ENCODE measurements around the gene TMEM164.
A peak's percentile ranks its signal among the peaks of the same experiment; 100 is the strongest.

The TMEM164 gene

DNA sequence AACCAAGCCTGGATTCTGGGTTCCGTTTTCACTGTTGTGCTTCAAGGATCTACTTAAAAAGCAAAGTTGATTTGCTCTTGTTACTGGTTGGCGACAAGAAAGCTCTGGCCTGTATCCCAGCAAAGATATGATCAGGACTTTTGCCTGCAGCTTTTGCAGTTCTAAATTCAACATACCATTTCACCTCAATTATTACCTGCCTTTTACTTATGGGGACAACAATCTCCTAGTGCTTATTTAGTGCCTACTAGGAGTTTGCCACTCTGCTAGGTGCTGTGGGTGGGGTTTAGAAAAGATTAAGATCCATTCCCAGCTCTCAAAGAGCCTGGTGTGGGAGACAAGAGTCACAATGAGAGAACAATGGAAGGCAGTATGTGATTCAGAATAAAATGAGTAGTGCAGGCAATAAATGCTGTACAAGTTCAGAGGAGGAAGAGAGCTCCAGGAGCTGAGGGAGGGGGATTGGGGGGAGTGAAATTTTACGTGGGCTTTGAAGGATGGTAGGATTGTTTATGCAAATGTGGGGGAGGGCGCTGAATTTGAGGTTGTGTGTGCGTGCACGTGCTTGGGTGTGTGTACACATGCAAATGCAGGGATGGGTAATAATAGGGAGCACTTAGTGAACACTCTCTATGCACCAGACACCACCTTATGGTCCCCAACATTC, 5.0 kb upstream of the TMEM164 start:
- Mint-ChIP-seq H3K4me3 (no peak overlapping the region), H3K4me1 (peaks cover 8% of the 10 kb centered on the region), H3K27ac (no peak overlapping the region), H3K36me3 (peaks cover 6% of the 10 kb centered on the region), H3K9me3 (no peaks in the 10 kb centered on the region)
- DNase-seq (ENCODE audit: low spot score in 2 of 2) (no peak), ATAC-seq (no peak)

DNA sequence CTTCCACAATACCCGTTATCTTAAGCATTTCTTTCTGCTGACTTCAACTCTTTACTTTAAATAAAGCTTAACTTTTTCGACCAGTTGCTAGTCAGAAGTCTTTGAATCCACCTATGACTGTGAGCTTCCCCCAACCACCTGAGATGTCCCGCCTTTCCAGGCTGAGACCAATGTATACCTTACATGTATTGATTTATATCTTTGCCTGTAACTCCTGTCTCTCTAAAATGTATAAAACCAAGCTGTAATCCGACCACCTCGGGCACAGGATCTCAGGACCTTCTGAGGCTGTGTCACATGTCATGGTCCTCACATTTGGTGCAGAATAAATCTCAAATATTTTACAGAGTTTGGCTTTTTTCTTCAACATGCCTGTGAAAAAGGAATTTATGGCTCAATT, 2.9 kb upstream of the TMEM164 start:
- Mint-ChIP-seq H3K4me1 (peaks cover 23% of the 10 kb centered on the region), H3K4me3 (no peak overlapping the region)
- no peak for ATAC-seq

GRCh38 chrX:110000847-110001713, 1.8 kb upstream of the TMEM164 start:
- DNase-seq (ENCODE audit: low spot score in 2 of 2) (no peak), ATAC-seq (no peak)
- Mint-ChIP-seq H3K27ac (no peak overlapping the region), H3K4me3 (peak overlapping the region; percentile 97), H3K4me1 (peaks cover 32% of the 10 kb centered on the region), H3K36me3 (peaks cover 11% of the 10 kb centered on the region), H3K9me3 (no peaks in the 10 kb centered on the region)

More for the DNA sequence above, 2.9 kb upstream of the TMEM164 start:
- no peak for DNase-seq (ENCODE audit: low spot score in 2 of 2)
- Mint-ChIP-seq H3K9me3 (no peaks in the 10 kb centered on the region), H3K36me3 (peaks cover 11% of the 10 kb centered on the region), H3K27ac (no peak overlapping the region)

GRCh38 chrX:110001740-110002299, 1.1 kb upstream of the TMEM164 start:
- peaks cover 39% of the 10 kb centered on the region for H3K4me1 Mint-ChIP-seq
- peak overlapping the region; percentile 97 for H3K4me3 Mint-ChIP-seq
- peak overlapping the region; percentile 90 for H3K27ac Mint-ChIP-seq
- H3K36me3 Mint-ChIP-seq = peaks cover 11% of the 10 kb centered on the region
- no peaks in the 10 kb centered on the region for H3K9me3 Mint-ChIP-seq
- DNase-seq (ENCODE audit: low spot score in 2 of 2) (no peak), ATAC-seq (no peak)

DNA sequence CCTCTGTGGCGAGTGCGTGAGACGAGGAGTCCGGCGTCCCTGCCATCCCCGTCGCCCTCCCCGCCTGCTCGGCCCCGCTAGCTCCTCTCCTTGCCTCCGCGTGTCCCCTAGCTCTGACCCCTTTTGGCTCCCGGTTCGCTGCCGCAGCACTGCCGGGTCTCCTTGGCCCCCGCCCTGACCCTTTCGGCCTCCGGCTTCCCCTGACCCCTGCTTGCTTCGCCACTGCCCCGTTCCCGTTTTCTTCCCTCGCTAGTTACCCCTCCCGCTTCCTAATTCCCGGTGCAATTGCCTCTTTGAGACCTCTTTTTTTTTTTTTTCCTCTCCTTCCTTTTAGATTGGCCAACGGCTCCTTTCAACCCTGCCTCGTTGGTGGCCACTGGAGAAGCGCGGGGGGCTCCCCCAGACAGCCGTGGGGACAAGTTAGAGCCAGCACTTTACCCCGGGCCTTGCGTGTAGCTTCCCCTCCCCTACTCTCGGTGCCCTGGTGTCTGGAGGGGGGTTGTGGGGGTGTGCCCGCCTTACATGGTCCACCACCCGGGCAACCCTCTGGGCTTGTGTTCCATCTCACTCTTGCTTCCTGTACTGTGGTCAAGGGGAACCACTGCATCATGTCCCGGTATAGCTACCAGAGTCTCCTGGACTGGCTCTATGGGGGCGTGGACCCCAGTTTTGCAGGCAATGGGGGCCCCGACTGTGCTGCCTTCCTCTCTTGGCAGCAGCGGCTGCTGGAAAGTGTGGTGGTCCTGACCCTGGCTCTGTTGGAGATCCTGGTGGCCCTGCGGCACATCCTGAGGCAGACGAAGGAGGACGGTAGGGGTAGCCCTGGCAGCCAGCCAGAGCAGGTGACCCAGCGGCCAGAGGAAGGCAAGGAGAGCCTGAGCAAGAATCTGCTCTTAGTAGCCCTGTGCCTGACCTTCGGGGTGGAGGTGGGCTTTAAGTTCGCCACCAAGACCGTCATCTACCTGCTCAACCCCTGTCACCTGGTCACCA, 548 bp downstream of the TMEM164 start:
- DNase-seq (ENCODE audit: low spot score in 2 of 2) (peak; percentile 2 to 51), ATAC-seq (peak; percentile 46)
- H3K4me1 Mint-ChIP-seq = peaks cover 42% of the 10 kb centered on the region

DNA sequence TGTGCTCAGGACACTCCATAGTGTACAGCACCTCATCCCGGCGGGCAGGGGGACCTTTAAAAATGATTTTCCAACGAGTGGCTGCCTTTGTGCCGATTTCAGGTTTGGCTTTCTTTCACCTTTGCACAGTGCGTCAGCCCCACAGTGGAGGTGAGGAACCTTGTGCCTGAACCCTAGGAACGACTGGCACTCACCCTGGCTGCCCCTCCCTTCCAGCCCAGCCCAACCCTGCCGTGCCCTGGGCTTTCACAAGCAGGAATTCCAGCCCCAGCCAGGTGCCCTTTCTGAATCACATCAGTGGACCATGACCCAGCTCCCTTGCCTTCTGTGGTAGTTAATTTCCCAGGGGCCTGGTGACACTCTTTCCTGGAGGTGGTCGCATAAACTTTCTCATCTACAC, 1.3 kb downstream of the TMEM164 start:
- H3K27ac Mint-ChIP-seq = no peak overlapping the region
- H3K9me3 Mint-ChIP-seq = no peaks in the 10 kb centered on the region
- ATAC-seq (no peak), DNase-seq (ENCODE audit: low spot score in 2 of 2) (no peak)
- H3K4me1 Mint-ChIP-seq = peaks cover 42% of the 10 kb centered on the region
- peaks cover 11% of the 10 kb centered on the region for H3K36me3 Mint-ChIP-seq
- H3K4me3 Mint-ChIP-seq = peak overlapping the region; percentile 97

More for the DNA sequence above, 548 bp downstream of the TMEM164 start:
- peaks cover 11% of the 10 kb centered on the region for H3K36me3 Mint-ChIP-seq
- peak overlapping the region; percentile 95 for H3K27ac Mint-ChIP-seq
- H3K9me3 Mint-ChIP-seq = no peaks in the 10 kb centered on the region
- peak overlapping the region; percentile 97 for H3K4me3 Mint-ChIP-seq

DNA sequence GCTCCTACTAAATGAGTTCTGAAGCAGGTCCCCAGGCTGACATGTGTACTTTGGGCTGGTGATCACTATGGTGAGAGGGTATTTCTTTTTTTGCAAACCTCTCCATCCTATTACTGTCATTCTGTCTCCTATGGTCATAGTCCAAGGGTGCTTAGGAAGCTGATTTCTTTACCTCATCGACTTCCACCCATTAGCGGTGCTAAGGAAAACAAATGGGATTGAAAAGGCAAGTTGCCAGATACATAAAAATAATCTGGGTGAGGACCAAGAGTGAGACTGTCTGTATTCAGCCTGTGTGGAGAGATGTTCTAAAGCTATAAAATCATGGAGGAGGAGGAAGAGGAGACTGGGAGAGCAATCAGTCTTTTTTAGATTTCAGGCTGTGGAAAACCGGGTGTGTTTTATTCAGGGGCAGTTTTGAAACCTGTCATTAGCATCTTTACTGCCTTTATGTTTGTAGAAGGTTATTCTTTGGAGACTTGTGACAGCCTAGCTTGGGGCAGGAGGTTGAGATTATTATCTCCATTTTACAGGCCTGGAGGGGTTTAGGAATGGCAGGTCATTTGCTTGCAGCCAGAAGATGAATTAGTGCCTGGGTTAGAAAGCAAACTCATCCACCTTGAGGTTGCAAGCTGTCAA, 1.9 kb downstream of the TMEM164 start:
- H3K27ac Mint-ChIP-seq = no peak overlapping the region
- peak overlapping the region; percentile 97 for H3K4me3 Mint-ChIP-seq
- H3K9me3 Mint-ChIP-seq = no peaks in the 10 kb centered on the region
- H3K4me1 Mint-ChIP-seq = peaks cover 42% of the 10 kb centered on the region
- no peak for DNase-seq (ENCODE audit: low spot score in 2 of 2)
- no peak for ATAC-seq
- H3K36me3 Mint-ChIP-seq = peaks cover 11% of the 10 kb centered on the region

- H3K36me3 Mint-ChIP-seq = peaks cover 11% of the 10 kb centered on the region
- ATAC-seq (no peak), DNase-seq (ENCODE audit: low spot score in 2 of 2) (no peak)
- H3K4me3 Mint-ChIP-seq = no peak overlapping the region
- no peaks in the 10 kb centered on the region for H3K9me3 Mint-ChIP-seq
- peak overlapping the region; percentile 50 for H3K27ac Mint-ChIP-seq
- peaks cover 46% of the 10 kb centered on the region for H3K4me1 Mint-ChIP-seq
Observed at GRCh38 chrX:110006161-110006560, 3.2 kb downstream of the TMEM164 start.

DNA sequence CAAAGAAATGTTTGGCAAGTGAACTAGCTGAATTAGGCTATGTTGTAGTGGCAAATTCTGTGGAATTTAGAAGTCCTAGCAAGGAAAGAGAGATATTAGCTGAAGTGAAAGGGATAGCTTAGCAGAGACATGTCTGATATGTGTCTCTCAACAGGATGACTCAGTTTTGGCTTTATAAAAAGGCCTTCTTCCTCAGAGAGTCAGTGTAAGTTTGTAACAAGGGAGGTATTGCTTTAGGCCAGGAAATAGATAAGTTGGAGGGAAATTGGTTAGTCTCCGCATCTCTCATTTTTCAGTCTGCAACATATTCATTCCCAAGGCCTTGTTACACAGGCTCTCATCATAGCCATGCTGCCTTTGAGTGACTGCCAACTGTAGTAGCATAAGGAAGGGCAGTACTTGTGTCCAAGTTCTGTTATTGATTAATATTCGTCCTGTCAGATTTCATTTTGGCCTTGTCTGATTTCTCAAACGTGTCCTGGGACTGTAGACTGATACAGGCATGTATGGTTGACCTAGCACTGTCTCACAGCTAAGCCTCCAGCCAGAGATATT, 4.0 kb downstream of the TMEM164 start:
- H3K4me1 Mint-ChIP-seq = peaks cover 46% of the 10 kb centered on the region
- H3K27ac Mint-ChIP-seq = peak overlapping the region; percentile 48
- H3K4me3 Mint-ChIP-seq = no peak overlapping the region
- H3K36me3 Mint-ChIP-seq = peaks cover 10% of the 10 kb centered on the region
- H3K9me3 Mint-ChIP-seq = no peaks in the 10 kb centered on the region
- no peak for DNase-seq (ENCODE audit: low spot score in 2 of 2)
- ATAC-seq = no peak

DNA sequence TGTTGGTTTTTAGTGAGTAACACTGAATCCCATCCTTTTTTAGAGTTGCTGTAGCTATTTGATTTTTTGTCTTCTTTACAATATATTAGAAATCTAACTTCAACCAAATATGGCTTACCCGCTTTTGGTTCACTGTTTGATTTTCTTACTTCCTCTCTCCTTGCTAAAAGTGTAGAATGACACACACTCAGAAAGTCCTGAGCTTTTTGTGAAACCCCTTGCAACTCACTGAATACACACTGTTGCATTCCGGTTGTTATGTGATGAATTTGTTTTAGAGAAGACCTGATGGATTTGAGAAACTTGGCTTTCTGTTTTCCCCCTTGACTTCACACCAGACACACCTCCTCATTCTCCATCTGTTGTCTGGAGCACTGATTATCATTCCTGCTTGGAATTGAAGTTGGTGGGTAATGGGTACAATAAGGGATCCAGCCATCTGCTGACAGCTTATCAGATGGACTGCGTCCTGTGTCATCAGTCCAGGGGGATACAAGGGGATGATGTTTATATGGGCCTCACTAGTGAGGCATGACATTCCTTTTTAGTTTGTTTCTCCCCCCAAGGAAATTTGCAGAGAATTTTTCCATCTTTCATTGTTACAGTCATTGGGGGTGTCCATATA, 5.2 kb downstream of the TMEM164 start:
- no peak overlapping the region for H3K4me3 Mint-ChIP-seq
- H3K9me3 Mint-ChIP-seq = no peaks in the 10 kb centered on the region
- DNase-seq (ENCODE audit: low spot score in 2 of 2) (no peak), ATAC-seq (no peak)
- H3K4me1 Mint-ChIP-seq = peaks cover 42% of the 10 kb centered on the region
- peaks cover 5% of the 10 kb centered on the region for H3K36me3 Mint-ChIP-seq
- H3K27ac Mint-ChIP-seq = no peak overlapping the region

DNA sequence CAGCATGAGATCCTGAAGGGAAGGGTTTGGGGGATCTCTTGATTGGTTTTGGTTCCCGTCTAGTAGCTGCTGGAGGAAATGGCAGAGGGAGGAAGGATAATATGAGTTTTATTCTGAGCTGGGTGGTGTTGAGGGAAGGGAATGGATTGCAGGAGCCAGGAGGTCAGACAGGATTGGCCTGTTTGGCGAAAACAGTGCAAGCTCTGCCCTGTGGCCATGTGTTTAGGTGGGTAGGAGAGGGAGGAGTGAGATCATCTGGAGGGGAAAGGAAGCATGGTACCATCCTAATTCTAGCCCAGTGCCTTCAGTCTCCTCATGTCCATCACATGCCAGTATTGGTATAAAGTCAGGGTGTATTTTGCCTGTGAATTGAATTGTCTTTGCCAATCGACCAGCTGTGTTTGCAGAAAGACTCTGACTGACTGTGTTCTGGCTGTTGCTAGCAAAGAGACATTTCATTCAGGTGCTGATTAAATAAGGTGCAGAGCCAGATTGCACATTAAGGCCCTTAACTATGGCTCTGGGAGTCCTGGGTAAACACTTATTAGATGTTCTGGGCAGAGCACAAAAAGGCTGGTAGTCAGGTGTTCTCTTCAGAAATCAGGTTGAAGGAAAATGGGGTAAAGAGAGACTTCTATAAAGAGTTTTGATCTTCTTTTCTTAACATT, 10.0 kb downstream of the TMEM164 start:
- DNase-seq (ENCODE audit: low spot score in 2 of 2) (no peak), ATAC-seq (no peak)
- Mint-ChIP-seq H3K4me3 (no peak overlapping the region), H3K4me1 (peaks cover 14% of the 10 kb centered on the region), H3K27ac (no peak overlapping the region), H3K36me3 (no peaks in the 10 kb centered on the region), H3K9me3 (no peaks in the 10 kb centered on the region)

DNA sequence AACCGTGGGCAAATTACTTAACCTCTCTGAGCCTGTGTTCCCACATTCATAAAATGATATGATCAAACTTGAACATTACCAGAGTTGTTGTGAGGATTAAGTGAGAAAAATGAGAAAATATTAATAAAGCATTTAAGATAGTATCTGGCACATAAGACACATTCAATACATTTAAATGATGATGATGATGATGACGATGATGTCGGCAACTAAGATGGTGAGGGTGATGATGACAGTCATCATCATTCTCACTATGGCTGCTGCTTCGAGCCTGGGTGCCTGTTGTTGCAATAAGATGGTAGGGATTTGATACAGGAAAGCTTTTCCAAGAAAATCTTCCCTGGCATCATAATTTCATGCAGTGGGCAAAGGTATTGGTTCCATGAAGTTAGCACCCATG, 11.1 kb downstream of the TMEM164 start:
- no peaks in the 10 kb centered on the region for H3K36me3 Mint-ChIP-seq
- H3K4me3 Mint-ChIP-seq = no peak overlapping the region
- H3K27ac Mint-ChIP-seq = no peak overlapping the region
- no peaks in the 10 kb centered on the region for H3K9me3 Mint-ChIP-seq
- peaks cover 14% of the 10 kb centered on the region for H3K4me1 Mint-ChIP-seq
- DNase-seq (ENCODE audit: low spot score in 2 of 2) (no peak), ATAC-seq (no peak)

- no peak overlapping the region for H3K4me3 Mint-ChIP-seq
- peaks cover 14% of the 10 kb centered on the region for H3K4me1 Mint-ChIP-seq
- H3K27ac Mint-ChIP-seq = no peak overlapping the region
- no peak for DNase-seq (ENCODE audit: low spot score in 2 of 2)
- no peaks in the 10 kb centered on the region for H3K9me3 Mint-ChIP-seq
- ATAC-seq = no peak
- no peaks in the 10 kb centered on the region for H3K36me3 Mint-ChIP-seq
Observed at GRCh38 chrX:110015032-110015431, 12.1 kb downstream of the TMEM164 start.

All from stimulated activated effector memory CD8-positive, alpha-beta T cell treated with anti-CD3 and anti-CD28 coated beads, Interleukin-12 subunit alpha, Interleukin-12 subunit beta, amount 100 ng/mL, for 72 hours (primary cell).